Mucosa of gallbladder (tissue), 1 donor: ENCODE results near the gene C12orf42. TPM values are rescaled to one million over a fixed set of nuclear protein-coding genes. Genes with fewer than 3 reads are reported as not detected.

Source experiments
- DNase-seq: peaks from one replicate; pipeline ENCODE4 v3.0.0-alpha.2; 2020; ENCODE audit warnings: low spot score
- total RNA-seq: library from RNA; stranded (reverse); gene quantifications from one replicate; pipeline ENCODE4 v1.2.1, GENCODE V29; 2021
- donor health status: DM: no; HTN: no; CAD: no.

C12orf42 gene
- total RNA-seq, 1 donor from 2014 or later: not detected

DNA sequence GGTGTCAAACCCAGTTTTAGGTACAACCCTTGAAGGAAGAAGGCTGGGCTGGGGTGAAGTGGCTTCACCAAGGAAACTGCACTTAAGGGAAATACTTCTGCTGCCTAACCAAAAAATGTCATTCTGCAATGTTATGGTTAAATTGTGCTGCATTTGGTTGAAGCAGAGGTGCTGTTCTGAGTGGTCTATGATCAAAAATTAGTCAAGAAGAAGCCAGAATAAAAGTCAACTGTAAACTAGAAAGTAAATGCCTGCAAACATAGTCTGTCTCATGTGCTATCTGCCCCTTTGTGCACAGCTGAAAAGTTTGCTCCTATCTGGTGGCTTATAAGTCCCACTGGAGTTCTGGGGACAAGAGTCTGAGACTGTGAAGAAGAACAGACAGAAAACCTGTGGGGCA lies 158.8 kb downstream of the C12orf42 start:
- no peak for DNase-seq

DNA sequence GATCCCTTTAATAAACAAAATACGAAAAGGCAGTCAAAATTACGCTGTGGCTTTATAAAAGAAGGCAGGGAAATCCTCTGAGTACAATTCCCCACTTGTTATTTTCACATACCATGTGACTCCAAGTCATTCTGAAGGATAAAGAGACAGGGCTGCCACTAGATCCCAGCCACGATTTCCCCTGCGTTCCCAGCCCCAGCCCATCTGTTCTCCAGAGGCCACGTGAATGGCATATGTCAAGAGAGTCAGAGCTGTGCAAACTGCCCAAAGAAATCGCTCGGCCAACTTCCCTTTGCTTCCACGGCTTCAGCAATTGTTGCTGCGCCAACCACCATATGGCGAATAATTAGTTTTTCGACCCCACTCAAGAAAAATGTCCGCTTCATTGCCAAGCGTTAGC lies 161.3 kb downstream of the C12orf42 start:
- DNase-seq: no peak

DNA sequence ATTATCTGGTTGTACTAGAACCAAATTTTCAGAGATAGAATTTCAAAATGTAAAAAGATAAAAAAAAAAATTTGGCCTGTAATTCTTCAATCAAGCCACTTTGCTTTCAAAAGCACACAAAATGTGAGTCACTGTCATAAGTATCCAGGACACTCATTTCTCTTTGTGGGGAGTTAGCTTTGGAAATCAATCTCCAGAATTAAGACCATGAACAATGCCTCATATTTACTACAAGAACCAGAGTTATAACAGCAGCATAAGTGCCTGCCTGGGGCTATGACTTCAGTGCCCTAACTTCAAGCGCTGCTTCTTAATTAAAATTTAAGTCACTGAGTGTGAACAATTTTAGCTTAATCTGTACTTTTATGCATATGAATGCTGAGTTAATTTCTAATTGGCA lies 162.1 kb downstream of the C12orf42 start:
- no peak for DNase-seq

DNA sequence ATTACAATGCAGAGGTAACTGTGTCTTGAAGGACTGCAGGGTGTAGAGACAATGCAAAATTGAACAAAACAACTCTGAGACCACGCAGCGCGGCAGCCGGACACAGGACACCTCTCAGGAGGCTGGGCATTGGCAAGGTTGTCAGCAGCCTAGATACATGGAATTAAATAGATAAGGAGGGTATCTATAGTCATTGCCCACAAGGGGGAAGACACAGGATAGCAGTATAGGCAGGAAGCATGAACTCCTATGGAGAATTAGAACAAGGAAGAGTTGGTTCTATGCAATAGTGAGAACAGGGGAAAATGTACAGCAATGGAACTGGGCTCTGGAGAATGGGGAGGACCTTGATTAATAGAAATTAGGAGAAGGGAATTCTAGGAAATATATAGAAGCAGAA lies 164.1 kb downstream of the C12orf42 start:
- DNase-seq: no peak

DNA sequence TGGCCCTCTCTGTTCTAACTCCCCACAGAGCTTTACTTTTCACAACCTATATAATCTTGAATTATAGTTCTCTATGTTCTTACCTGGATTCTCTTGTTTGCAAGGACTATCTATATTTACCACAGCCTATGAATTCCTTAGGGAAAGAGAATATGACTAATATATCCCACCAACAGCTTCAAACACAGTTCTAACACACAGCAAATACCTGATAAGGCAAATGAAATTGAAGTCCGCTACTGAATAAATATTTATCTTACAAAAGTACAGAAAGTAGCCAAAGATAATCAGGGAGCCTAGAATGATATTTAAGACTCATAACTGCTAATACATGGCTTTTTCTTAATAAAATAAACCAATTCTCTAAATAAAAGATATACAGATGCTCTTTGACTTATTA lies 165.1 kb downstream of the C12orf42 start:
- no peak for DNase-seq

DNA sequence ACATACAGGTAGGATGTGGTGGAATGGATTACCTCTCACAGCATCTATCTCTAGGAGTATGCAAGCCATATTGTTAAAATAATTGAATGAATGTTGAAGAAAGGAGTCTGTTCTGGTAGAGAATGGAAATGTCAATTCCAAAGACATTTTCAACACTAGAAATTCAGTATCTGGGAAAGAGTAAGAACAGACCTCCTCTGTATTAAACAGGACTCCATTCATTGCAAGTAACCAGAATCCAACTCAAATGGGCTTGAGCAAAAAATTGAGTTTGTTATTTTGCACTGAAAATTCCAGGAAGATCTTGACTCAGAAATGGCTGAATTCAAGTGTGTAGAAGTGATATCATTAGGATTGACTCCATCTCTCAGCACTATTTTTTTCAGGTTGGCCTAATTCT lies 168.1 kb downstream of the C12orf42 start:
- no peak for DNase-seq

DNA sequence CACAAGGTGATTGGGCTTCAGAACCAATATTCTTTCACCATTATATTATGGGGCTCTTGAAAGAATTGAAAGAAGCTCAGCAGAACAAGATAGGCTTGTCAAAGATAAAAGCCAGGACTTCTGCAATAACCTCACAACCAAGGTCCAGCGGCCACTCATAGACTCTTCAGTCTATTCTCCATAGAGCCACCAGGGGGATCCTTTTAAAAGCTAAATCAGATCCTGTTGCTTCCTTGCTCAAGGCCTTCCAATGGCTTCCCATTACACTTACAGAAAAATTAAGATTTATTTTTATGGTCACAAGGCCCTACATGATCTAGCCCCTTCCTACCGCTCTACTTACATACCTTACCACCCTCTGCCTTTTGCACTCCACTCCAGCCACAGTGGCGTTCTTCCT lies 169.6 kb downstream of the C12orf42 start:
- no peak for DNase-seq

DNA sequence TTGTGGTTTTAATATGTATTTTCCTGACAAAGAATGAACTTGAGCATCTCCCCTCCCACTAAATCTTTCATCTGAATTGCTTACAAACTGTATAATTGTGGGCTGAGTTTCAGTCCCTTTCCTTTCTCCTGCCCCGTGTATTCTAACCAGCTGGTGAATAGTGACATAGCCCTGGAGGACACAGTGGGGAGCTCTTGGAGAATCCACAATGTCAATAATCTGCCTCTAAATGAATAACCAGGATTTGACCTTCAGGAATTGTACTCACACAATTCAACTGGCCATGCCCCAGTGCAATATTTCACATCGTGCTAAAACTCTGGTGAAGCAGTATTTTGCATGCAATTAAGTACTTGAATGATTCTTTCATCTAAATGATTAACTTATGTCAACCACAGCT lies 177.2 kb downstream of the C12orf42 start:
- DNase-seq: no peak

DNA sequence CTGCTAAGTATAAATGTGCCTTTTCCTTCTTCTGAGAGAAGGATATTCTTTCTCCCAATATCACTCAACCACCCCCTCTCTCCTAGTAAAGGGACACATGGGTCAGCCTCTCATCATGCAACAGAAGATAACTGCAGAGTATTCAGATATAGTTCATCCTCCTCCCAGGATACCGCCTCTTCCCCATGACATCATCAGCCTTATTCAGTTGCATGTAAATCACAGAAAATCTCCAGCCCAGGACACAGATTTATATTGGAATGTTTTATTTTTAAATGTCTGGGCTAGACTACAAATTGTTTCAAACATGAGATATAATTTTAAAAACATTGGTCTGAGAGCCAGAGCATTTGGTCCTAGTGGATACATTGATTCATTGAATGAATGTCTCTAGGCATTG lies 178.5 kb downstream of the C12orf42 start:
- no peak for DNase-seq

DNA sequence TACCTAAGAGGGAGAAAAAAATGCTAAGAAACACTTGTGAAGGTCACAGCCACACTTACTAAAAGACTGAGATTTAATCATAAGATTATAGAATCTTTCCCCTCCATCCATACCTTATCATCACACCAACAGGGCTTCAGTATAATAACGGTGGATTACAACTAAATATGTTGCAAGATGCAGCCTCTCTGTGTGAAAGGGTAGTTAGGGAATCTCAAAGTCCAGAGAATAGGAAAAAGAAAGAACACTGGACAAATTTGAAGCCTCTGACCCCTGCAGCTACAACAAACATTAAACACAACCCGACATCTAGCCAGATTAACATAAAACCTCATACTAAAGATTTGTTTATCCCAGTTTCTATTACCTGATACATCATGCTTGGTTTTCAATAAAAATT lies 181.0 kb downstream of the C12orf42 start:
- no peak for DNase-seq

DNA sequence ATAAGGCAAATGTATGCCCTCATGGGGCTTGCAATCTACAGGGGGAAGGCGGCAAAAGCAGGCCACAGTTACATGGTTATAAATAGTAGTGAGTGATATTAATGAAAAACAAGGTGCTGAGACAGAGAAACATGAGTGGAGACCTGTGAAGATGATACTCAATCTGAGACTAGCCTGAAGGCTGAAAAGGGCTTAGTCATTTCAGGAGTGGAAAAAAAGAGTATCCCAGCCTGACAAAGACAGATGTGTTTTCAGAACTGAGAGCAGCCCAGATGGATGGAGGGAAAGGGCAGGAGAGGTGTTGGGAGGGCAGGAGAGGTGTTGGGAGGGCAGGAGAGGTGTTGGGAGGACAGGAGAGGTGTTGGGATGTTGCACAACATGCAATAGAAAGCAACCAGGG lies 181.9 kb downstream of the C12orf42 start:
- no peak for DNase-seq

DNA sequence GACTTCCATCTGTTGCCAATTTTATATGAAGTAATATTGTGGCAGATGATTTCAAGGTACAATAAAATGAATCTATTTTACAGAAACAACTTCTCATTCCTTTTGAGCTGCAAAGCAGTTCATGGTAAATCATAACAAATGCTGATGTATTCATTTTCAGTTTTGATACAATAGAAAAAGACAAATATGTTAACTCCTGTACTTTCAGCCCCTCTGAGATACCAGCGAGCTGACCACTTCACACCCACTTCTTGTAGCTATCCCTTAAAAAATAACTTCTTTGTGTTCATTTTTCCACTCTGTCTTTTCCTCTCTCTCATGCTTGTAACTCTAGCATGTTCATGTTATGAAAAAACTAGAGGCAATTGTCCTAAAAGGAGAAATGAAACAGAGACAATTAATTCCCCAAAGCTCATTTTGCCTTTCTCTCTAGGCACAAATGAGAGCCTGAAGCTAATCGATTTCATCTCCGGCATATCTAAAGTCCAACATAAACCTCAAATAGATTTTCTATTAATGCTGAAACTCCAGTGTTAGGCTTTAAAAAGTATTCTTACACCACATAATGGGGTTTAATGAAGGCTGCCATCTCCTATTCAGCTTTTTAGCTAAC lies 182.9 kb downstream of the C12orf42 start:
- DNase-seq: no peak

DNA sequence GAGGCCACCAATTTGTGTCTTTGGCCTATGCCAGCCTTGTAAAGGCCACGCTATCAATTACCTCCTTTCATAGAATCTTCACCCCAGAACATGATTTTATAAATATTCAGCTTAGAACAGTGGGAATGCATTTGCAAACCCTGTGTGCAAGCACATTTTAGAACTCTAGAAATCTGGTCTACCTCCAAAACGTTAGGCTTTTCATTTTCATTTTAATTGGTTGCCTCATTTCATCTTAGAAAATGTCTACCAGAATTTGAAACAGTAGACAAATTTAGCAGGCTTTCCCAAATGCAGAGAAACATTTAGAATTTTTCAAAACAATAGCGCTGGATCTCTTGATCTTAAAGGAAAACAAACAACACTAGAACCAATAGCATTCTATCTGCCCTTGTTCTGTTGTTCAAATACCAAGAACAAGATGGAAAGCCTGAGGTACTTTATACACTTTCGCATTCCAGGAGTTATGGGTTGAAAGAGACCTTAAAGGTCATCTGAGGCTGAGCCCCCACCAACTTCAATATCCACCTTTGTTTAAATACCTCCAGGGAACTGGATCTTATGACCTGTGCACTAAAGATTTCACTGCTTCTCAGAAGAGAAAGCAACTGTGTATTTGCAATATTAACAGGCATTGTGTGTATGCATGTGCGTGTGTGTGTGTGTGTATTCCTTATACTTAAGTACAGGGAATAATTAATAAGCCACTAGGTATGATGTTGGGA lies 185.1 kb downstream of the C12orf42 start:
- DNase-seq: no peak

DNA sequence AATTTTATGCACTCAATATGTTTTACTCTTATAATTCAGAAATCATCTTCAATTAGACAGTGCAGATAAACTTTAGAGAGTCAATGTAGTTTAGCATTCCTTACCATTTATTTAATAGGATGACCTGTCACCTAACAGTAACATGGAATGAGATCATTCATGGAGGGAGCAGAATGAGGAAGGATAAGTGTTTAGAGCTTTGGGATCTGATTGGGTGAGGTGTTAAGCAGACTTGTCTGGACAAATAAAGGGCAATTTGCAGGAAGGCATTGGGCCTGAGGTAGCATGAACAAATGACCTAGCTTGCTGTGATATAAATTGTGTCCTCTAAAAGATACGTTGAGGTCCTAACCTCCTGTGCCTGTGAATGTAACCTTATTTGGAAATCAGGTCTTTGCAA lies 187.4 kb downstream of the C12orf42 start:
- DNase-seq: no peak

DNA sequence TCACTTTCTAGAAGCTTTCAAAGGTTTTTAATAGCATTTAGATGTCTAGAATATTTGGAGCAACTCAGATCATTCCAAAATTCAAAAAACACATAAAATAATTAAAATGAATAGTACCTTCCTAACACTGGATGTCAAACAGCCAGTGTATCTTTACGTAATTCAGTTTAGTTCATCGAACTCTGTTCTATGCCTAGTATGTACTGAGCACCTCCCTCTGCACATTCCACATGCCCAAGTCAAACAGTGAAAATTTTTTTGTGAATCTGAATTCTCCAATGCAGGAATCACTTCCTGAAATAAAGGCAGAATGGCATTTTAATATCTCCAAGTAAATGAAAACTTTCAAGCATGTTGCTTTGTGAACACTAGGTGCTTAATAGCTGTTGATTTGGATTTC lies 192.3 kb downstream of the C12orf42 start:
- DNase-seq: no peak

DNA sequence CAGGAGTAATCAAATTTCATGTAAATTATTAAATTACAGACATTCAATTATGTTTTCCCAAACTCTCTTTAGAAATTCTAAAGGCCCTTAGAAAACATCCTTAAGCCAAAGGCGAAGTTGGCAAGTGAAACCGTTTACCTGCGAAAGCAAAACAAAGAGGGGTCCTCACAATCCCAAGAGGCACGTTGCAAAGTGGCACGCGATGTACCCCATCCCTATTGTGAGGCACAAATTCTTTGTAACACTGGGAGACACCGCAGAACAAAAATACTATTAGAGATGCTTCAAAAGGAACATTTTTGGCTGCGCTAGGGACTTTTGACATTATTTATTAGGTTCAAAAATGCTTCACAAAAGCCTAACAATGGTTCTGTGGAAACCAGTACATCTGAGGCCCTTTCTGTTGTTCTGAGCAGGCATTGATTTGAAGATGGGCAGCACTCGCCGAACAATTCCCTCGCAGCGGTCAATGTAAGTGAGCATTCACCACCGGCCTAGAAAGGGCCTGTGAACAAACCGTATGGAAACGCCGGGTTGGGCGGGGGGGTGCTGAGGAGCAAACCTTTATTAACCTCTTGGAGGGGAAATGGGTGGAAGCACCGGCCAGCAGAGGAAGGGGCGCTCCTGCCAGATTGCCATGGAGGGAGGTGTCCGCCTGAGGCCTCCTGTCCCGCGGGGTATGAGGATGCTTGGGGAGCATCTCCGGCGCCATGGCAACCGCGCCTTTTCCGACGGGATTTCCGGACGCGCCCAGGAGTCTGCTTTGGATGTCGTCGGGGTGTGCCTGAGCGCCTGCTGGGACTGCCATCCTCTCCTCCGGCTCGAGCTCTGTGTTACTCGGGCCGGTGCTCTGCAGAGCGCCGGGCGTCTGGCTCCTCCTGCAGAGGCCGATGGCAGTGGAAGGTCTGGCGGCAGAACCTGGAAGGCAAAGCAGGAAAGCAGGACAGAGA lies 193.9 kb downstream of the C12orf42 start:
- DNase-seq: no peak

DNA sequence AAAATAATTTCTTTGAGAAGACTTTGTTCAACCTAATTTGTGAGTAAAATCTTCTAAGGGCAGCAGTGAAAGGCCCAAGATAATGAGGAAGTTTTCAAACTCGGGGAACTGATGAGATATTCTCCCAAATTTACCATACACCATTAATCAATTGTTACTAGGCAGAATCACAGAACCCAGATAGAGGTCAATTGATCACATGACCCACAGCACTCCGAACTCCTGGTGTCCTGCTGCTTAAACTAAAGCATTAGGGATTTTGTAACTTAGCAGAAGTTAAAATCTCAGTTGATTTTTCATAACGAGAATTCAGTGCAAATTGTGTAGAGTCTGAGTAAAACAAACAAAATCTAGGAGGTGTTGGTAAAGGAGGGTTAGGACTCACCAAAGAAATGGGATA lies 207.8 kb downstream of the C12orf42 start:
- DNase-seq: no peak

DNA sequence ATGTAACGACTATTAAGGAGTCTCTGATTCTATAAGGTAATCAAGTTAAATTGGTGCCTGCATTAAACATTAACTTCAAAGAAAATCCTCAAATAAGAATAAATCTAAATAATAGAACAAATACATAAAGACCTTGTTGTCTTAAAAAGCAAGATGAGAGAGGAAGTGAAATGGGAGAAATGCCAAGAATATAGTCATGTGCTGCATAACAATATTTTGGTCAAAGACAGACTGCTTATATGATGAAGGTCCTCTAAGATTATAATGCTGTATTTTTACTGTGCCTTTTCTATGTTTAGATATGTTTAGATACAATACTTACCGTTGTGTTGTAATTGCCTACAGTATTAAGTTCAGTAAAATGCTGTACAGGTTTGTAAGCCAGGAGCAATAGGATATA lies 213.6 kb downstream of the C12orf42 start:
- DNase-seq: no peak

DNA sequence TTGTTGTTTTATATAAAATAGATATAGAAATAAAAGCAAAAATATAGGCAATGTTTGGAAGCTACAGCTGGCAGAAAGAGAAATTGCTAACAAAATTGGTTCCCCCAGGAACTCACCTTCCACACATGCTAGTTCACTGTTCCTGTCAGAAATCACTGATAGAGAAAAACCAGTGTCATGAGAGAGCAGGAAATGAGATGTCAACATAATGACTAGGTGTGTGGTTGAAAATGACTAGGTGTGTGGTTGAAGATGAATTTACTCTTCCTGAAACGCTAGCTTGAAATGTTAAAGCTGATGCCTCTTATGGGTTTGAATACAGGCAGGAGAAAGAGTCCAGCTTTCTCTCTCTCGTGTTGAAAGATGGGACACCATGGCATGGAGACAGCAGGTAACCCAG lies 216.3 kb downstream of the C12orf42 start:
- no peak for DNase-seq

DNA sequence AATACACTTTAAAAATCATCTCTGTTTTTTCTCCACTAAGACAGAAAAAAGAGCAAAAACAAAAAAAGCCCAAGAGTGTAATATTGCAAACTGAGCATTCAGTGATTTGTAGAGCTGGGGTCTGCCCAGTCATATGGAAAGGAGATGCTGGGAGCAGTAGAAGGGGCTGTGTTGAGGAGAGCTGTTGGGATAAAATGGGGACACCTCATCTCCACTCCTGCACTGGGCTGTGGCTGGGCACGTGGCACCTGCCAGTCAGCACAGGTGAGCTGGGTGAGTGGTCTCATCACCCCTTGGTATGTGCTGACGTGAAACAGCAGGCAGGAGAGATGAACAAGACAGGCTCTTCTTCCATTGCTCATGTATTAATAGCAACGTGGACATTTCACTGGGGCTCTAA lies 217.4 kb downstream of the C12orf42 start:
- DNase-seq: no peak

DNA sequence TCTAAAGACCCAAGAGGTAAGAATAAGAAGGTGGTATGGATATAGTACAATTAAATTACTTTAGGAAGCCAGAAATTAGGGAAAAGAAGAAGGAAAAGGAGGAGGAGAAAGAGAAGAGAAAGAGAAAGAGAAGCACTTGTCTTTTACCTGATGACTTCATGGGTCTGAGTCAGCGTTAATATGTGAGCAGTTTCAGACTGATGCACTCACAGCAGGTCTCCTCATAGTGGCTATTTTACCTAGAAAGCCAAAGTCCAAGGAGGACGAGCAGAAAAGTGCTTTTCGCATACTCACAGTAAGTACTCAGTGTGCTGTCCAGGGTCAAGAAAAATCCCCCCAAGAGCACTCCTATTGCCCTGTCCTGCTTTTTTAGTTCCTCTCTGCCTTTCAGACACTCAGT lies 222.1 kb downstream of the C12orf42 start:
- DNase-seq: no peak

DNA sequence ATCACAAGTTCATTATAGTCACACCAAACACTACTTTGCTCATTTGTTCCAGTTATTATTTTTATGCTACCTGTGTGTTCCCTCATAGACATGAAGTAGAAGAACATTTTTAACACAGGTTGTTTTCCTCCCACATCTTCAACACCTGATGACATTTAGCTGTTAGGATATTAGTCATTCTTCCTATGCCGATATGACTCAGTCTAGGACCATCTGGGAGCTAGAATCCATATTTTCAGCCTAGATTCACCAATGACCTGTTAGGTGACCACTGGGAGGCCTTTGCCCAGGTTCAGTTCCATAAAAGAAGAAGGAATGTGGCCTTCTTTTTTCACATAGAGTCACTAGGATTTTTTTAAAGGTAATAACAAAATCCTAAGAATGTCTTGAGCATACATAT lies 222.8 kb downstream of the C12orf42 start:
- no peak for DNase-seq

DNA sequence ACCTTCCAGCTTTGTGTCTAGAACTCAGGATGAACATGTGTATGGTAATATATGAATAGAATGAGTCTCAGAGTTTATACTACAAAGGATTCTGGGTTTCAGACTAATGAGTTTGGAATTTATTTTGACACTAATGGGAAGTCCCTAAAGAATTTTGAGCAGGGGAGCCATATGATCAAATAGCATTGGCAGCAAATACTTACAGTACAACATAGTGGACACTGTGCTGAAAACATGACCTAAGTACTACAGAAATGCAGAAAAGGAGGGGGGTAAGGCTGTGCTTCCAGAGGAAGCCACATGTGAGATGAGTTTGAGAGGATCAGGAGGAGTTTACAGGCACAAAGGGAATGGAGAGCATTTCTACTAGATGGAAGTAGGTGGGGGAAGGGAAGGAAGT lies 225.8 kb downstream of the C12orf42 start:
- DNase-seq: no peak
